AG04449 (cell line): ENCODE results near the gene UBA7.

ENCODE experiments used
- CTCF ChIA-PET: fragments of 350-600 bp; formaldehyde crosslinking; extraction: SDS; loops from one replicate; lab custom pipeline; 2021; ENCODE audit warnings: antibody characterized with exemption; lab: Yijun Ruan, JAX
- POLR2A ChIA-PET: fragments of 400-600, 350-600 bp; formaldehyde crosslinking; extraction: SDS; loops from one replicate; lab custom pipeline; 2020; ENCODE audit warnings: antibody characterized with exemption, inconsistent platforms; lab: Yijun Ruan, JAX
- DNase-seq: peaks from one replicate; pipeline ENCODE4 v3.0.0-alpha.2; 2010; ENCODE audit warnings: low read depth, low spot score
- H3K4me3 ChIP-seq: 2 replicates; pipeline ENCODE4 v1.5.1; 2011; ENCODE audit warnings: low read depth, mild to moderate bottlenecking, control low read depth, low read length
- CTCF ChIP-seq: IDR thresholded peaks from one replicate; pipeline ENCODE4 v1.5.1; 2011; ENCODE audit warnings: mild to moderate bottlenecking, moderate library complexity, low read length, control low read depth, inconsistent platforms; ENCODE audit not compliant: insufficient read depth; ENCODE audit errors: missing control alignments

The UBA7 gene

GRCh38 chr3:49761661-49762060, 52.1 kb downstream of the UBA7 start:
- CTCF ChIA-PET, result no interaction called here
- no peak for DNase-seq
- no peak overlapping the region for H3K4me3 ChIP-seq
- POLR2A ChIA-PET, result no interaction called here
- no peak for TF ChIP-seq CTCF

DNA sequence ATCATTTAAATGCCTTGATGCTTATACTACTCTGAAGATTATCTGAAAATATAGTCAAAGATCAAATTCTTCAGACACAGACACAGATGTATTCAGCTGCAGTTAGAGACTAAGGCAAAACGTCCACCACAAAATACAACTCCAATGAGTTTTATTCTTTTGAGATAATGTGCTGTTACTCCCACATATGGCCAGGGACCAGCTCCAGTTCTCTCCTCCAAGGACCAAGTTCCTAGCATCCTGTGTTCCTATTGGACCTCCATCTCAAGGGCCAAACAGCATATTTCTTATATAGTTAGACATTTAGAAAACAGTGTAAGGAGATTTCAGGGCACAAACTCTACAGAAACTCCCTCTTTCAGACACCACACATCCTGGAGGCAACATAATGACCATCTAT, 54.5 kb downstream of the UBA7 start:
- ChIA-PET CTCF (interaction anchor here (1.2 kb wide), 2 partner anchors 12 to 43 kb away, joined by 3 to 6 read pairs; partner anchors contain the start of gene INKA1), POLR2A (no interaction called here)
- H3K4me3 ChIP-seq, result no peak overlapping the region
- TF ChIP-seq CTCF, result no peak
- DNase-seq, result no peak

GRCh38 chr3:49757197-49757596, 56.6 kb downstream of the UBA7 start:
- CTCF ChIA-PET, result interaction anchor here (1.0 to 1.8 kb wide), 3 partner anchors 12 to 82 kb away, joined by 5 to 7 read pairs (median 5); partner anchors contain the start of gene INKA1
- no peak for DNase-seq
- TF ChIP-seq CTCF, result no peak

GRCh38 chr3:49756036-49756435, 57.7 kb downstream of the UBA7 start:
- DNase-seq, result no peak
- no peak for TF ChIP-seq CTCF
- ChIA-PET POLR2A (no interaction called here), CTCF (interaction anchor here (0.7 to 1.8 kb wide), 4 partner anchors 14 to 144 kb away, joined by 3 to 5 read pairs (median 3); partner anchors contain the start of gene INKA1)
- no peak overlapping the region for H3K4me3 ChIP-seq

More at GRCh38 chr3:49757197-49757596, 56.6 kb downstream of the UBA7 start:
- H3K4me3 ChIP-seq, result no peak overlapping the region
- POLR2A ChIA-PET, result no interaction called here
